Measurements from ENCODE around the gene IL20.

Gene IL20

DNA sequence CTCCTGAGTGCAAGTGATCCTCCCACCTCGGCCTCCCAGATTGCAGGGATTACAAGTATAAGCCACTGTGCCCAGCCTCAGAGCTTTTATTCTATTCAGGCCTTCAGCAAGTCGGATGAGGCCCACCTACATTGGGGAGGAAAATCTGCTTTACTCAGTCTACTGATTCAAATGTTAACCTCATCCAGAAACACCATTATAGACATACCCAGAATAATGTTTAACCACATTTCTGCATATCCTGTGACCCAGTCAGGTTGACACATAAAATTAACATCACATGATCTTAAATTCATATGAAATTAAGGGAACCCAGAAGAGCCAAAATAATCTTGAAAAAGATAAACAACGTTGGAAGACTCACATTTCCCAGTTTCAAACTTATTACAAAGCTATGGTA lies 14.9 kb downstream of the IL20 start:
- DNase-seq: no peak

DNA sequence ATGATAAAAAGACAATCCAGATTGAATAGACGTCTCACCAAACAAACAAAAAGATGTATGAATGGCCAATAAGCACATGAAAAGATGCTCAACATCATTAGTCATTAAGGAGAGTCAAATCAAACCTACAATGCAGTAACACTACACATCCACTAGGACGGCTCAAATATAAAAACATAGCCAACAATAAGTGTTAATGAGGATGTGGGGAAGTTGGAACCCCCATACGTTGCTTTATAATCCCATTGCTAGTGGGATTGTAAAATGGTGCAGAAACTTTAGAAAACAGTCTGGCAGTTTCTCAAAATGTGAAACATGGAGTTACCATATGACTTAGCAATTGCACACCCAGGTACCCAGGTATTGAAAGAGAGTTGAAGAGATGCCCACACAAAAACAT lies 17.1 kb downstream of the IL20 start:
- no peak for DNase-seq

DNA sequence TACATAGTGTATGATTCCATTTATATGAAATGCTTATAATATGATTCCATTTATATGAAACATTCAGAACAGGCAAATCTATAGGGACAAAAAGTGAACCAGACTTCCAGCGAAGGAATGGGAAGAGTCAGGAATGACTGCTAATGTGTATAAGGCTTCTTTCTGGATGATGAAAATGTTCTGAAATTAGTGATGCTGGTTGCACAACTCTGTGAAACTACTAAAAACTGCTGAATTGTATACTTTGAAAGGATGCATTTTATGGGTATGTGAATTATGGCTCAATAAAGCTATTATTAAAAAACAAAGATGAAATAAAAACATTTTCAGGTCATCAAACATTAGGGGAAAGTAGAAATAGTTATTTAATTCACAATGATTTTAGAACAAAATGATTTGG lies 17.7 kb downstream of the IL20 start:
- no peak for DNase-seq

DNA sequence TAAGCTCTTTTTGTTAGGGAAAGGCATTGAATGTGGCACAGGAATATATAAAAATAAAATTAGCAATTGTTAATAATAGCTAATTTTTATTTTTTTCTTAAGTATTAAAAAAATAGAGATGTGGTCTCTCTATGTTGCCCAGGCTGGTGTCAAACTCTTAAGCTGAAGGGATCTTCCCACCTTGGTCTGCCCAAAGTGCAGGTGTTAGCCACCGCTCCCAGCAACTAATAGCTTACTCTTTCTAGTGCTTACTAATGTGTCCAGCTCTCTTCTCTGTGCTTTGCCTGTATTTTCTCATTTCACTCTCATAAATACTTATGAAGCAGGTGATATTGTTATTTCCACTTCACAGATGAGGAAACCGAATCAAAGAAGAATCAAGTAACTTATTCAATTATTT lies 18.5 kb downstream of the IL20 start:
- no peak for DNase-seq

DNA sequence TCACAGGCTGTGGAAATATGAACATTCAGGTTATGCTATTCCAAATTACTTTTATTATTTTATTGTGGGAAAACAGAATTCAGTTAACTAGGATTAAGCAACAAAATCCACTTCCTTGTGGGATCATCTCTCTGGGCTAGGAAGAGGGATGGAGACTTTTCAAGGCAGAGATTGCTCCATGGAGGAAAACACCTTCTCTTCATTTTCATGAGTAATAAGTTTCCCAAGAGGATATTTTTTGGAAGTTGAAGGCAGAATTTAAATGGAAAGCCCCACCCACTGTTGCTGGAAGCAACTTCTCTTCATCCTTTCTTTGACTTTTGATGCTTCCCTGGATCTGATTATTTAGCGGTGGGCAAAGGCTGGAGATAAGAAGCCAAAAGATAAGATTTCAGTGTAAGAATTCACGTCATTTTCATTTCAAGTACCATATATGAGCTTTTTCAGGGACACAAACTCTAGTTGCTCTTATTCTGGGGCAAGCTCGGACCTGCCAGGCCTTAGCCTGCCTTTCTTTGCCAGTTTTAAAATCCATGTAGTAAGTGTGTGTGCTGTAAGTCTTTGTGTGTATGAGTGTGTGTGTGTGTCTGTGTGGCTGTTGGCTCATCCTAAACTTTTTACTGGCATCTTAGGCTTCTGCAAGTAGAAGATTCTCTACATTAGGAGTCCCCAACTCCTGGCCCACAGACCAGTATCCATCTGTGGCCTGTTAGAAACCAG lies 20.1 kb downstream of the IL20 start:
- no peak for DNase-seq

DNA sequence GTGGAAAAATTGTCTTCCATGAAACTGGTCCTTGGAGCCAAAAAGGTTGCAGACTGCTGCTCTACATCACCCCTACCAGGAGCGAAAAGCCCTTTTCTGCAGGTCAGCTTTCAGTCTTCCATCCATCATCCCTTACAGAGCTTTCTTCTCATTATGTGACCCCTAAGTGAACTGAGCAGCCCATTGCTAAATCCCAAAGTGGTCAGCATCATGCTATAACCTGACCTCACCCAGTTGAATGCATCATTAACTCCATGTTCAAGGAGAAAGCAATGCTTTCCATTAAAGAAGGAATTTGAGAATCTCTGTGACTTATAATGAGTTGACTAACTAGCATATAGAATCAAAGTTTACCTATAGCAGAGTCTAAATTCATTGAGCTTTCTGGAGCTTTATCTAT lies 21.4 kb downstream of the IL20 start:
- DNase-seq: no peak

DNA sequence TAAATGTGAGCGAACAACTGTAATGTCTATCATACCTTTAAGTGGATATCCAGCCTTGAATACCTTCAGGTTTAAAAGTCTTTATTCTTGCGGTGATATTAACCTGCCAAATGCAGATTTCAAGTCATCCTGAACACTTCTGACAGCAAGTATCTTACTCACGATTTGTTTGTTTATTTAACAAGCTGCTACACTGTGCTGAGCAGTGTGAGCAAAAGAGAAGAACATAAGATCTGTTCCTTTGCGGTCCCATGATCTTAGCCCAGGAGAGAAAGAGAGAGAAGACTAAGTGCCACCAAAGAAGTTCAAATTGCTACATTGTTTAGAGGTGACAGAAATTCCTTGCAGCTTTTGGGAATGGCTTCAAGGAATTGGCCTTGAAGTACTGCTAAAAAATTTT lies 22.3 kb downstream of the IL20 start:
- DNase-seq: no peak

DNA sequence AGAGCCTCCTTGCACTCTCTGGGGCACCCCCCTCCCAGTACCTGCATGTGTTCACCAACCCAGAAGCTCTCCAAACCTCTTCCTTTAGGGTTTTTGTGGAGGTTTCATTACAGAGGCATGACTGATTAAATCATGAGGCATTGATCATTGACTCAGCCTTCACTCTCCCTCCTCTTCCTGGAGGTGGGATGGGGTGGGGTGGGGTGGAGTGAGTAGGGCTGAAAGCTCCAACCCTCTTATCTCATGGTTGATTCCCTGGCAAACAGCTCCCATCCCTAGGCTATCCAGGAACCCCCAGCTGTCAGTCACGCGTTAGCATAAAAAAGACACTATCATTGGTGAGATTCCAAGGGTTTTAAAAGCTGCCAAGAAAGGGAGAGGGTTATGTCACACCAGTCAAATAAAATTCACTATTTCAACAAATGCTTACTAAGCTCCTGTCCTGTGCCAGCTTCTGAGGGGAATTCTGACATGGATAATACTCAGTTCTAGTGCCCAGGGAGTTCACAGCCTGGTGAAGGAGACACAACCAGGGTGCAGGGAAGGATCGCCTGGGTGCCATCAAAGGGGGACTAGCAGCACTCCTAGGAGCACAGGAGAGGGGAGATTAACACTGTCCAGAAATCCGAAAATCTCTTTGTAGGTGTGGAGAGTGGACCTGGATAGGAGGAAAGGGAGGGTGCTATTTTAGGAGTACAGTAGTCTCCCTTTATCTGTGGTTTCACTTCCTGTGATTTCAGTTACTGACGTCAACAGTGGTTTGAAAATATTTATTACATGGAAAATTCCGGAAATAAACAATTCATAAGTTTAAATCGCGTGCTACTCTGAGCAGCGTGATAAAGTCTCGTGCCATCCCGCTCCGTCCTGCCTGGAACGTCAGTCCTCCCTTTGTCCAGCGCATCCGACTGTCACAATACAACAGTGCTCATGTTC lies 25.0 kb downstream of the IL20 start:
- DNase-seq: peak; percentile 81 to 93 (median 88)

DNA sequence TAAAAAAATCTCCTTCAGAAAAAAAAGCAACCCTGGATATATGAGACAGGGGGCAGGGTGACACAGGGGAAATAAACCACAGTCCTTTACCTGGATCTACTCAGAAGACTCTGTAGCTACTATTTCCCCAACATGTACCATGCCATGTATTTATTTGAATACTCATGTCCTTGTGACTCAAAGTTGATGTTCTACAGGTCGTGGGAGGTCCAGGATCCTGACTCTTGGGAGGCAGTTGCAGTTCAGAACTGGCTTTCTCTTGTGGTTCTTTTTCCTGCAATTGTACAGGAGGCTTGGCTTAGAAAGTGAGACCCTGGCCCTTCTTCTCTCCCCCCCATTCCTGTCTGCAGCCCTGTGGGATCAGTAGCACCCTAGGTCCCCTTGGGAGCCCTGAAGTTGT lies 26.0 kb downstream of the IL20 start:
- DNase-seq: peak in 3 of 4 experiments; percentile 25 to 42 (median 37)

DNA sequence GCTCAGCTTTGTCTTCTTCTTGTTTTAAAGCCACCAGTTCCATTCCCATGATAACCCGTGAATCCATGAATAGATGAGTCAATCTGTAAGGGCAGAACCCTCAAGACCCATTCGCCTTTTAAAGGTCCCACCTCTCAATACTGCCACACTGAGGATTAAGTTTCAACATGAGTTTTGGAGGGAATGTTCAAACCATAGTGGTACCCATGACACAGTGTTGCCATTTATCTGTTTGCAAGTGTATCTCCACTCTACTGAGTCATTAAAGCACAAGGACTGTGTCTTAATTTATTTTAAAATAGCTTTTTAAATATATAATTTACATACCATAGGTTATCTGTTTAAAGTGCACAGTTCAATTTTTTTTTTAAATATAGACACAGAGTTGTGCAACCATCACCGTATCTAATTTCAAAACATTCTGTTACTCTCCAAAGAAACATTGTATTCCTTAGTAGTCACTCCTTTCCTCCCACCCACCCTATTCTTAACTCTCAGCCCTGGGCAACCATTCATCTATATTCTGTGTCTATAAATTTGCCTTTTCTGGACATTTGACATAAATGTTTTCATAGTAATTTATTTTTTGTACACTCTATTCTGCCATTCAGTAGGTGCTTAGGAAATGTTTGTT lies 27.0 kb downstream of the IL20 start:
- DNase-seq: no peak

DNA sequence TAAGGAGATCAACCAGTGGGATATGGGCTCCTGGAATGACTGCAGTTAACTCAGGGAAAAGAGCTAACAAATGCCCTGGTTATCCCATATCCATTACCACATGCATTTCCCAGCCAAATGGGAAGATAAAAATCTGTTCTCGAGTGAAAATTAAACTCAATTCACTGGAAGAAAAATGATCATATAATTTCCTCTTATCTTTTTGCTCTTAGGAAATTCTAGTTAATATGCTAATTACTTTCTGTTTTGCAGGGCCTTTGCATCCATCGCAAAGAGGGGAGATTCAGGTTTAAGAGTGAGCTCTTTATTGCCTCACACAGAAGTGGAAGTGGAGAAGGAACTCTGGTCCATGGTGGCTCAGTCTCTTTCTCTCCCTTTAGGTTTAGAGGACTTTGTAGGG lies 28.0 kb downstream of the IL20 start:
- no peak for DNase-seq

DNA sequence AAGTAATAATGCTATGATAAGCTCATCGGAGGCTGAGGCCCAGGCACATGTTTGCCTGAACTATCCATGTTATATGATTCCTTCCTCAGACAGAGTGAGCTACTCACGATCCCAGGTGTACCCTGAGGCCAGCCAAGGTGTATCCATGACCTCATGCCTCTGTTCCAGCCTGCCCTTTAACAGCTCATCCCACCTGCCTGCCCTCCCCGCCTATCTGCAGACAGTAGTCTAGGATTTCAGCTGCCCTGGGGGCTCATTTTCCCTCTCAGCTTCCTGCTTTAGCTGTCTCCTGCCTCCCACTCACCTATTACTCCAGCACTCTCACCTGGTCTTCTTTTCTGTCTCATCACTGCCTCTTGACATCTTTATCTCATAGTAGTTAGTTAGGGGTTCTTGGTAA lies 29.9 kb downstream of the IL20 start:
- DNase-seq: no peak

DNA sequence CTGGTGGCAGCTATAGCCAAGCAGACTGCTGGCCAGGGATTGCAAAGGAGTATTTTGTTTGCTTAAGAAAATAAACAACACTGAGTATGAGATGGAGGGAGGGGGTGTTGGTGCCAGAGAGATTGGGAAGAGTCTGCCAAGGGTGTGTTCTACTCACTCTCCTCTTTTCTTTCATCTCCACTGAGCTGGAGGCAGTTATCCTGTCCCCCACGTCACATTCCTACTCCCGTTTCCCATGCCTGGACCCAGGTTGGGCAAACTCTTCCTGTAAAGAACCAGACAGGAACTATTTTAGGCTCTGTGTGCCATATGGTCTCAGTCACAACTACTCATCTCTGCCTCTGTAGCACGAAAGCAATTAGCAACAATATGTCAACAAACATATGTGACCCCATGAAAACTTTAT lies 30.4 kb downstream of the IL20 start:
- DNase-seq: no peak

DNA sequence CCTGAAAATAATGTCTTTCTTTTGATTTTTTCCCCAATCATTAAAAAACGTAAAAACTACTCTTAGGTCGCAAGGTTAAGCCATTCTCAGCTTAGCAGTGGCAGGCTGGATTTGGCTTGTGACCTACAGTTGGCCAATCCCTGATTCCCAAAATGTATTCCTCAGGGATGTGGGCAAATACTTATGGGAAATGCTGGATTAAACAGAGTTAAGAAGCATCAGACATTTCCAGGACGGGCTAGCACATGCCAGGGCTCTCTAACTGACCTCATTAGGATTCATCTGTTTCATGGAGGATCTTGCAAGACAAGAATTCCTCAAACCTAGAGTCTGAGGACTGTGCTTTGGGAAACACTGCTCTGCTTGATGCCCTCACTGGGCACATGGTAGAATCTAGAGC lies 30.8 kb downstream of the IL20 start:
- no peak for DNase-seq

DNA sequence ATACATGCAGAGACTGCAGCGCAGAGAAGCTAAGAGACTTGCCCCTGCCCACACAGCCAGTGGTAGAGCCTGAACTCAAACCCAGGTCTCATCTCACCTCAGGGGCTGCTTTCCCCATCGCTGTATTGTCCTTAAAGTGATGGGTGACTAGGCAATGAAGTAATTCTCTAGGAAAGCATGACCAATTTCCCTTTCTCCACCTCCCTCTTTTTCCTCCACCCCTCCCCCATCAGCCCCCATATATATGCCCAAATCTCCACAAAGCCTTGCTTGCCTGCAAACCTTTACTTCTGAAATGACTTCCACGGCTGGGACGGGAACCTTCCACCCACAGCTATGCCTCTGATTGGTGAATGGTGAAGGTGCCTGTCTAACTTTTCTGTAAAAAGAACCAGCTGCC lies 31.8 kb downstream of the IL20 start, which contains the start of gene IL24:
Gene IL24, plus strand, starts transcription at position 269 of the 400 bp plus-strand sequence. CDS start 390 bp downstream, outside the sequence.
- no peak for DNase-seq

DNA sequence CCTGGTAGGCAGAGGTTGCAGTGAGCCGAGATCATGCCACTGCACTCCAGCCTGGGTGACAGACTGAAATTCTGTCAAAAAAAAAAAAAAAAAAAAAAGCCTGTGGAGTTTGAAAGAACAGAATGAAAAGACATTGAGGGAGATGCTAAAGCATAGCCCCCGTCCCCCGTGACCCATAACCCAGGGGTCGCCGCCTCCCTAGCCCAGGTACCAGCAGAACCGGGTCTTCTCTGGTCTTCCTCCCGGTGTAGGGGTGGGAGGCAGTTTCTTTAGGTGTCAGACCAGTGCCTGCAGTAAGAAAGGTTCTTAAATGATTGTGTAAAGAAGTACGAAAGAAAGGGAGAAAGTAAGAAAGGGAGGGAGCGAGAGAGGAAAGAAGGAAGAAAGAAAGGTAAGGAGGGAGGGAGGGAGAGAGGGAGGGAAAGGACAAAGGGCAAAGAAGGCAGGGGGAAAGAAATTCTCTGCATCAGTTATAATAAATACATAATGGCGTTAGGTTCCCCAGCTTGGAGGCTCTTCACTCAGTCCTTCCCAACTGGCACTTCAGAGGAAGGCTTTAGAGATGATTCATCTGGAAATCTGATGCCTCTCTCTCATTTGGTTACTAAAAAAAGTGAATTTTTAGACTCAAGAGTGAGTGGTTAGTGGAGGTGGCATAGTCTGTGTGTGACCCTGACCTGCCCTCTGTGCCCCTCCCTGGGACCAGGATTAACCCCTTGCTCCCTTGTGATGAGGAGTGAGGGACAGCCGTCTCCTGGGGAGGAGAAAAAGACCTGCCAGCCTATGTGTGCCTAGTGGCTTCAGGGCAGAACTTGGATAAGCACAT lies 32.9 kb downstream of the IL20 start:
- no peak for DNase-seq

DNA sequence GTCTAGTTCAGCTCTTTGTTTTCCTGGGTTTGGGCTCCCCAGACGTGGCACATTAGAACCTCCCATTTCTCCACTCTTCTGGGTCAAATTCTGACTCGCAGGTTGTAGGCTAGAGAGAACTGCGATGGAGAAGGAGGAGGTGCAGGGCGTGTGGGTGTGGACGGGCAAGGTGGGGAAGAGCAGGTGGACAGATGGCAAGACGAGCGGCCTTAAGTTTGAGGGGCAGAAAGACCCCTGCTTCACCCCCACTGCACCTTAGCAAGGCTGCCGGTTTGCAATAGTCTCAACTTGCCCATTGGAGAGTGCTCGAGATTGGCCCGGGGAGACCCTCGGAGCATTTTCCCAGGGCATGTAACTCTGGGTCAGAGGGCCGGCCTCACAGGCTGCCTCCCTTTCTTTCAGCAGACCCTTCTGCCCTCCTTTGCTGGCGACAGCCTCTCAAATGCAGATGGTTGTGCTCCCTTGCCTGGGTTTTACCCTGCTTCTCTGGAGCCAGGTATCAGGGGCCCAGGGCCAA lies 33.5 kb downstream of the IL20 start:
- no peak for DNase-seq

DNA sequence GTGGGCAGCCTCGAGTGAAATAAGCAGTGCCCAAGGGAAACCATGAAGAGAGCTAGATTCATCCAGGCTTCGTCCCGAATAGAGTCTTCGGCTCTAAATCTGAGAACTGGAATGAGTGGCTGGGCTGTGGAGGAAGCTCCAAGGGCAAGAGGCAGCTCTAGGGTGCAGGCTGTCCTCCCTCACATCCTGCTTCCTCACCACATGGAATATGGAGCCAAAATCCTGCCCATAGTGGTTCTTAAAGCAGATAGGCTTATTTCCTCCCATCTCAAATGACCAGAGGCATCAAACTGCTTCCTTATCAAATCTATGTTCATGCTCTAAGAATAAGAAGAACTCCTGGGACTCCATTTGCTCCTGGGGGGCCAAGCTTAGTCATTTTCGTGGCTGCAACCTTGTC lies 34.3 kb downstream of the IL20 start:
- no peak for DNase-seq

DNA sequence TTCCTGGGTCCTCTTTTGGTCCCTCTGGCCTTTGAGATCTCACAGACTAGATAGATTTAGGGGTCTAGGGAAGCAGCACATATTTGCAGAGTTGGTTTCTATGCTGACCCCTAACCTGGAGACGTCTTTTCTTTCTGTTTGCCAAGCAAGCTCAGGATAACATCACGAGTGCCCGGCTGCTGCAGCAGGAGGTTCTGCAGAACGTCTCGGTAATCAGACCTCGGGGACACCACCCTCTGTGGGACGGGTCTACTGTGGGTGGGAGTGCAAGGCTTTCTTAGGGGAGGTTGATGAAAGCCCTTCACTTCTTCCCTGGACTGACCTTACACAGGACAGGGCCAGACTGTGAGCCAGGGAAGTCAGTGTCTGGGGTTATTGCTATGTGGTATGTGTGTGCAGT lies 34.7 kb downstream of the IL20 start:
- DNase-seq: no peak

DNA sequence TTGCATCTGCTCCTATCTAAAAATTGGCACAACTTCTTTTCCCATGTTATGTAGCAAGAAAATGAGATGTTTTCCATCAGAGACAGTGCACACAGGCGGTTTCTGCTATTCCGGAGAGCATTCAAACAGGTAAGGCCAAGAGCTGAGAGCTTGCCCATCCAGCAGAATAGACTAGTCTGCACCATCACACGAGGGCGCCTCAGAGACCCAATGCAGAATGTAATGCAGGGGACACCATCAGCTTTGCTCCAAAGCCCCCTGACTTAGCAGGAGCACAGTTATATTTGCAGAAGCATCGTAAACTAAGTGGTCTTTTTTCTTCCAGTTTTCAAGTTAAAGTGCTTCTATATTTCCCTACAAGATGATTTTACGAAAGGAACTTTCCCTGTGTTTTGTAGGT lies 36.5 kb downstream of the IL20 start:
- DNase-seq: no peak

DNA sequence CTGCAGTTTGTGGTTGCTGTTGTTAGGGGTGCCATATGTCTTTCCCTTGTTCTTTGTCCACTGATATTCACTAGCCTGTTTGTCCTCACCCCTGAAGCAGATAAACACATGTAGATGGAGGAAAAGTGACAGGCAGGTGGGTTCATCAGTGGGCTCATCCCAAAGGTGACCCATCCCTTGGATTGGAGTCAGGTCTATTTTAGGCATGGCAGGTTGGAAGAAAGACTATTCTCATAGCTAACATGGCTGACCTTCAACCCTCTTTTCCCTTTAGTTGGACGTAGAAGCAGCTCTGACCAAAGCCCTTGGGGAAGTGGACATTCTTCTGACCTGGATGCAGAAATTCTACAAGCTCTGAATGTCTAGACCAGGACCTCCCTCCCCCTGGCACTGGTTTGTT lies 37.3 kb downstream of the IL20 start:
- DNase-seq: no peak

DNA sequence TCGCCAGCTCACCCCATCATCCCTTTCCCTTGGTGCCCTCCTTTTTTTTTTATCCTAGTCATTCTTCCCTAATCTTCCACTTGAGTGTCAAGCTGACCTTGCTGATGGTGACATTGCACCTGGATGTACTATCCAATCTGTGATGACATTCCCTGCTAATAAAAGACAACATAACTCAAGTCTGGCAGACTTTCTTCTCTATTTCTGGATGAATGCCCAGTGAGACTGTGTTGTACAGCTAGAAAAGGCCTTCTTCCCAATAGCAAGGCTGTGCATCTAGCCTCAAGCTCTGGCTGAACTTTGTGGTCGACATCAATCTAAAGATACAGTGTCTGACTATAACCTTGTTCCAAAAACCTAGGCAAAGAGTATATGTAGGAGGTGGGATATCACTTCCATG lies 38.3 kb downstream of the IL20 start:
- DNase-seq: no peak
